ENCODE measurements around the gene RAX2. TPM values are rescaled to one million over a fixed set of nuclear protein-coding genes. Genes with fewer than 3 reads are reported as not detected.

RAX2 gene
- total and polyA plus RNA-seq, 2 of the 13 experiments (the other 11 are each of a cell fraction or from before 2014, with no cell fraction given), result not detected

- POLR2A ChIA-PET, result no interaction called here
- CTCF ChIA-PET (ENCODE audit: low intra/inter-chr PET ratio, low total read pairs), result no interaction called here
Observed at GRCh38 chr19:3803114-3803888, 31.3 kb upstream of the RAX2 start.

More at GRCh38 chr19:3803114-3803888, 31.3 kb upstream of the RAX2 start:
- Histone ChIP-seq H3K27ac (ENCODE audit: extremely low read length, insufficient read depth, low read length) (no peak overlapping the region), H3K4me2 (ENCODE audit: low read depth, low read length) (no peak overlapping the region), H3K4me1 (ENCODE audit: insufficient read depth, low read length) (no peaks in the 10 kb centered on the region), H3K4me3 (replicated peaks in 1 of 3; ENCODE audit: insufficient read depth in 1 of 3, low read depth in 2 of 3, low read length in 3 of 3) (no peak overlapping the region), H2AFZ (ENCODE audit: low read length) (no peak overlapping the region), H4K20me1 (ENCODE audit: insufficient read depth, low read length) (no peaks in the 10 kb centered on the region), H3K36me3 (replicated peaks in 1 of 2; ENCODE audit: control insufficient read depth in 1 of 2, insufficient read depth in 2 of 2, low read length in 2 of 2) (no peaks in the 10 kb centered on the region), H3K9ac (ENCODE audit: insufficient read depth, low read depth, low read length) (no peak overlapping the region), H3K27me3 (ENCODE audit: control insufficient read depth in 1 of 2, insufficient read depth in 2 of 2, low read length in 2 of 2) (peaks cover 6 to 39% of the 10 kb centered on the region in 2 experiments), H3K9me3 (ENCODE audit: low read length) (no peaks in the 10 kb centered on the region), H3K79me2 (ENCODE audit: insufficient read depth, low read length) (no peaks in the 10 kb centered on the region)
- no peak for DNase-seq (ENCODE audit: low spot score)
- intact Hi-C loops (cut with micrococcal nuclease; ENCODE audit: unreplicated experiment), result no loop called here
- no TSS peak for BruUV-seq (replicated peaks)
- ATAC-seq, result no peak
- TF ChIP-seq ZFP36 (IDR thresholded peaks at IDR 0.05; ENCODE audit: borderline replicate concordance, low read depth, low read length, partially characterized antibody) (peak; percentile 7), CBX2 (IDR thresholded peaks at IDR 0.05; ENCODE audit: low read depth, low read length) (no peak), CBX2 (CRISPR knock-in tag; IDR thresholded peaks at IDR 0.05; ENCODE audit: low read depth) (no peak), UBTF (CRISPR knock-in tag; IDR thresholded peaks at IDR 0.05) (no peak)
- 52% methylated on average over 17 of the region's 24 CpGs for WGBS (ENCODE audit: low lambda C conversion rate)
- FAIRE-seq, result no peak
- in situ Hi-C loops (cut with HindIII; ENCODE audit: extremely low pct_ligation_motif_present, low pct_unique_long_range_greater_than_20kb), result no loop called here
